ENCODE data around the gene GIT1. TPM values are rescaled to one million over a fixed set of nuclear protein-coding genes. Genes with fewer than 3 reads are reported as not detected.

The GIT1 gene
- total and polyA plus RNA-seq, 2 of the 13 experiments (the other 11 are each of a cell fraction or from before 2014, with no cell fraction given) = 14.2 to 30.8 TPM

DNA sequence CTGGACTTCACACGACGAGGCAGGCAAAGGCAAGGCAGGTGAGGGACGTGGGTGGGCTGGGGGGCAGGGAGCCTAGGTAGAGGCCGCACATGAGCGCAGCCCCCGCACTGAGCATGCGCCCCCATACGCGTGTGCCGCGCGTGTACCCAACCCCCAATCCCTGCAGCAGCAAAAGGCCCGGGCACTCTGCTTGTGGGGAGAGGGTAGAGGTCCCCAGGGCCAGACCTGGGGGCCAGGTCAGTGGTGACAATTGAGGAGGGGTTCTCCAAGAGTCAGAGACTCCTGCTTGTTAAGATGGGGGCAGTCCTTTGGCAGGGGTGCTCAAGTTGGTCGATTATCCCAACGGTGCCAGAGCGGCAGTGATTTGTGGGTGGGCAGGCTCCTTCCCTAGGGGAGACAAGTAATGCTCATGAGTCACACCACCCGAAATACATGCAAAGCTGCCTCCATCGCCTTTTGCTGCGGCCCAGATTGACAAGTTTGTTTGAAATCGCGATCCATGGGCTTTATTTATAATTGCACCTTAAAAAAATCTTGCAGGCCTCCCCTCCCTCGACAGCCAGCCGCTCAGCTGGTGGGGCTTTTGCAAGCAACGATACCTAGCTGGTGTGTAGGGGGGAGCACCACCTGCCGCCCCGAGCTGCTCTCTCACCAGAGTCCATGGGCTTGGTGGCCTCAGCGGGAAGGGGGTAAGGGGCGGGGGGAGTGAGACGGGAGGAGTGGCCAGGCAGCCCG lies 1.1 kb upstream of the GIT1 start (continued):
- TF ChIP-seq, protein P1, sequence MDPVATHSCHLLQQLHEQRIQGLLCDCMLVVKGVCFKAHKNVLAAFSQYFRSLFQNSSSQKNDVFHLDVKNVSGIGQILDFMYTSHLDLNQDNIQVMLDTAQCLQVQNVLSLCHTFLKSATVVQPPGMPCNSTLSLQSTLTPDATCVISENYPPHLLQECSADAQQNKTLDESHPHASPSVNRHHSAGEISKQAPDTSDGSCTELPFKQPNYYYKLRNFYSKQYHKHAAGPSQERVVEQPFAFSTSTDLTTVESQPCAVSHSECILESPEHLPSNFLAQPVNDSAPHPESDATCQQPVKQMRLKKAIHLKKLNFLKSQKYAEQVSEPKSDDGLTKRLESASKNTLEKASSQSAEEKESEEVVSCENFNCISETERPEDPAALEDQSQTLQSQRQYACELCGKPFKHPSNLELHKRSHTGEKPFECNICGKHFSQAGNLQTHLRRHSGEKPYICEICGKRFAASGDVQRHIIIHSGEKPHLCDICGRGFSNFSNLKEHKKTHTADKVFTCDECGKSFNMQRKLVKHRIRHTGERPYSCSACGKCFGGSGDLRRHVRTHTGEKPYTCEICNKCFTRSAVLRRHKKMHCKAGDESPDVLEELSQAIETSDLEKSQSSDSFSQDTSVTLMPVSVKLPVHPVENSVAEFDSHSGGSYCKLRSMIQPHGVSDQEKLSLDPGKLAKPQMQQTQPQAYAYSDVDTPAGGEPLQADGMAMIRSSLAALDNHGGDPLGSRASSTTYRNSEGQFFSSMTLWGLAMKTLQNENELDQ (CRISPR knock-in tag; IDR thresholded peaks at IDR 0.05; ENCODE audit: borderline replicate concordance) = no peak
- TF ChIP-seq HIVEP1 (CRISPR knock-in tag; IDR thresholded peaks at IDR 0.05) (no peak), HMG20B (CRISPR knock-in tag; conservative IDR thresholded peaks at IDR 0.05) (no peak), NFYC (CRISPR knock-in tag; IDR thresholded peaks at IDR 0.05) (no peak), ZFY (CRISPR knock-in tag; IDR thresholded peaks at IDR 0.05) (peak; percentile 5; the same call in 1 of the 2 replicates), ZBTB7A (CRISPR knock-in tag; IDR thresholded peaks at IDR 0.05) (no peak; the same call in none of the 2 replicates), CC2D1A (CRISPR knock-in tag; IDR thresholded peaks at IDR 0.05) (no peak), U2AF1 (optimal IDR thresholded peaks at IDR 0.05; ENCODE audit: low read depth, low read length) (no peak), ZNF33B (CRISPR knock-in tag; IDR thresholded peaks at IDR 0.05) (no peak), SMARCE1 (IDR thresholded peaks at IDR 0.05; ENCODE audit: borderline replicate concordance) (no peak), IRF2 (CRISPR knock-in tag; IDR thresholded peaks at IDR 0.05) (no peak), SUZ12 (IDR thresholded peaks at IDR 0.05; ENCODE audit: low read depth, low read length) (no peak), CEBPG (CRISPR knock-in tag; IDR thresholded peaks at IDR 0.05) (no peak), MYC (CRISPR knock-in tag; IDR thresholded peaks at IDR 0.05; ENCODE audit: borderline replicate concordance) (no peak; the same call in none of the 2 replicates), HOXA3 (CRISPR knock-in tag; IDR thresholded peaks at IDR 0.05) (no peak; the same call in 1 of the 2 replicates), MAZ (IDR thresholded peaks at IDR 0.05; ENCODE audit: borderline replicate concordance, low read depth, low read length) (no peak), MAZ (CRISPR knock-in tag; IDR thresholded peaks at IDR 0.05; ENCODE audit: low read depth) (no peak; the same call in none of the 2 replicates), ZBTB21 (CRISPR knock-in tag; IDR thresholded peaks at IDR 0.05) (no peak), CEBPB (IDR thresholded peaks at IDR 0.05; ENCODE audit: borderline replicate concordance, low read depth, low read length) (no peak), SP4 (CRISPR knock-in tag; IDR thresholded peaks at IDR 0.05) (no peak)
- TF ChIP-seq, protein P2, sequence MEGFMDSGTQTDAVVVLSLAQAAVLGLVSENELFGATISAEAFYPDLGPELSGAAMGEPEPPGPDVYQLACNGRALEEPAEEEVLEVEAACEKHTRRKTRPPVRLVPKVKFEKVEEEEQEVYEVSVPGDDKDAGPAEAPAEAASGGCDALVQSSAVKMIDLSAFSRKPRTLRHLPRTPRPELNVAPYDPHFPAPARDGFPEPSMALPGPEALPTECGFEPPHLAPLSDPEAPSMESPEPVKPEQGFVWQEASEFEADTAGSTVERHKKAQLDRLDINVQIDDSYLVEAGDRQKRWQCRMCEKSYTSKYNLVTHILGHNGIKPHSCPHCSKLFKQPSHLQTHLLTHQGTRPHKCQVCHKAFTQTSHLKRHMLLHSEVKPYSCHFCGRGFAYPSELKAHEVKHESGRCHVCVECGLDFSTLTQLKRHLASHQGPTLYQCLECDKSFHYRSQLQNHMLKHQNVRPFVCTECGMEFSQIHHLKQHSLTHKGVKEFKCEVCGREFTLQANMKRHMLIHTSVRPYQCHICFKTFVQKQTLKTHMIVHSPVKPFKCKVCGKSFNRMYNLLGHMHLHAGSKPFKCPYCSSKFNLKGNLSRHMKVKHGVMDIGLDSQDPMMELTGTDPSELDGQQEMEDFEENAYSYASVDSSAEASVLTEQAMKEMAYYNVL (CRISPR knock-in tag; IDR thresholded peaks at IDR 0.05; ENCODE audit: borderline replicate concordance) = no peak; the same call in 1 of the 2 replicates
- TF ChIP-seq, protein P3, sequence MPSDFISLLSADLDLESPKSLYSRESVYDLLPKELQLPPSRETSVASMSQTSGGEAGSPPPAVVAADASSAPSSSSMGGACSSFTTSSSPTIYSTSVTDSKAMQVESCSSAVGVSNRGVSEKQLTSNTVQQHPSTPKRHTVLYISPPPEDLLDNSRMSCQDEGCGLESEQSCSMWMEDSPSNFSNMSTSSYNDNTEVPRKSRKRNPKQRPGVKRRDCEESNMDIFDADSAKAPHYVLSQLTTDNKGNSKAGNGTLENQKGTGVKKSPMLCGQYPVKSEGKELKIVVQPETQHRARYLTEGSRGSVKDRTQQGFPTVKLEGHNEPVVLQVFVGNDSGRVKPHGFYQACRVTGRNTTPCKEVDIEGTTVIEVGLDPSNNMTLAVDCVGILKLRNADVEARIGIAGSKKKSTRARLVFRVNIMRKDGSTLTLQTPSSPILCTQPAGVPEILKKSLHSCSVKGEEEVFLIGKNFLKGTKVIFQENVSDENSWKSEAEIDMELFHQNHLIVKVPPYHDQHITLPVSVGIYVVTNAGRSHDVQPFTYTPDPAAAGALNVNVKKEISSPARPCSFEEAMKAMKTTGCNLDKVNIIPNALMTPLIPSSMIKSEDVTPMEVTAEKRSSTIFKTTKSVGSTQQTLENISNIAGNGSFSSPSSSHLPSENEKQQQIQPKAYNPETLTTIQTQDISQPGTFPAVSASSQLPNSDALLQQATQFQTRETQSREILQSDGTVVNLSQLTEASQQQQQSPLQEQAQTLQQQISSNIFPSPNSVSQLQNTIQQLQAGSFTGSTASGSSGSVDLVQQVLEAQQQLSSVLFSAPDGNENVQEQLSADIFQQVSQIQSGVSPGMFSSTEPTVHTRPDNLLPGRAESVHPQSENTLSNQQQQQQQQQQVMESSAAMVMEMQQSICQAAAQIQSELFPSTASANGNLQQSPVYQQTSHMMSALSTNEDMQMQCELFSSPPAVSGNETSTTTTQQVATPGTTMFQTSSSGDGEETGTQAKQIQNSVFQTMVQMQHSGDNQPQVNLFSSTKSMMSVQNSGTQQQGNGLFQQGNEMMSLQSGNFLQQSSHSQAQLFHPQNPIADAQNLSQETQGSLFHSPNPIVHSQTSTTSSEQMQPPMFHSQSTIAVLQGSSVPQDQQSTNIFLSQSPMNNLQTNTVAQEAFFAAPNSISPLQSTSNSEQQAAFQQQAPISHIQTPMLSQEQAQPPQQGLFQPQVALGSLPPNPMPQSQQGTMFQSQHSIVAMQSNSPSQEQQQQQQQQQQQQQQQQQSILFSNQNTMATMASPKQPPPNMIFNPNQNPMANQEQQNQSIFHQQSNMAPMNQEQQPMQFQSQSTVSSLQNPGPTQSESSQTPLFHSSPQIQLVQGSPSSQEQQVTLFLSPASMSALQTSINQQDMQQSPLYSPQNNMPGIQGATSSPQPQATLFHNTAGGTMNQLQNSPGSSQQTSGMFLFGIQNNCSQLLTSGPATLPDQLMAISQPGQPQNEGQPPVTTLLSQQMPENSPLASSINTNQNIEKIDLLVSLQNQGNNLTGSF (CRISPR knock-in tag; IDR thresholded peaks at IDR 0.05) = 0 out of 2 replicates have a peak, but pooled peaks have one; percentile 46
